NCI-H446 treated with DMSO at 0.1 percent for 48 hours (cell line): ENCODE data around the gene B4GALNT3.

ENCODE experiments used
- DNase-seq: peaks from one replicate; lab custom pipeline; 2025; lab: John Stamatoyannopoulos, UW

The B4GALNT3 gene

DNA sequence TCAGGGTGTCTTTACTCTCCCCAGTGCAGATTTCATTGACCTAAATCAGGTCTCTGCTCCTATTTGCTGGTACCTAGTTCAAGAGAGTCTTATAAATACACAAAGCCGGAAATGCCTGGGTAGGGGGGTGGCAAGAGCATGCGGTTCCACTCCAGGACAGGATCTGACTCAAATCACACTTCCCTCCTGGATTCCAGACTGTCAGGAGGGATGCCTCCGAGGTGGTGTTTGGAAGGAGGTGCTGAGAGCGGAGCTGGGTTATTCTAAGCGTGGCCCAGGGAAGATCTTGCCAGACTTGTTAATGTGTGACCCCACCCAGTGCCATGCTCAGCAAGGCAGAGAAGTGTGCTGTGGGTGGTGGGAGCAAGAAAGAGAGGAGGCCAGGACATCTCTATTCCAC, 49.8 kb downstream of the B4GALNT3 start:
- DNase-seq = no peak

DNA sequence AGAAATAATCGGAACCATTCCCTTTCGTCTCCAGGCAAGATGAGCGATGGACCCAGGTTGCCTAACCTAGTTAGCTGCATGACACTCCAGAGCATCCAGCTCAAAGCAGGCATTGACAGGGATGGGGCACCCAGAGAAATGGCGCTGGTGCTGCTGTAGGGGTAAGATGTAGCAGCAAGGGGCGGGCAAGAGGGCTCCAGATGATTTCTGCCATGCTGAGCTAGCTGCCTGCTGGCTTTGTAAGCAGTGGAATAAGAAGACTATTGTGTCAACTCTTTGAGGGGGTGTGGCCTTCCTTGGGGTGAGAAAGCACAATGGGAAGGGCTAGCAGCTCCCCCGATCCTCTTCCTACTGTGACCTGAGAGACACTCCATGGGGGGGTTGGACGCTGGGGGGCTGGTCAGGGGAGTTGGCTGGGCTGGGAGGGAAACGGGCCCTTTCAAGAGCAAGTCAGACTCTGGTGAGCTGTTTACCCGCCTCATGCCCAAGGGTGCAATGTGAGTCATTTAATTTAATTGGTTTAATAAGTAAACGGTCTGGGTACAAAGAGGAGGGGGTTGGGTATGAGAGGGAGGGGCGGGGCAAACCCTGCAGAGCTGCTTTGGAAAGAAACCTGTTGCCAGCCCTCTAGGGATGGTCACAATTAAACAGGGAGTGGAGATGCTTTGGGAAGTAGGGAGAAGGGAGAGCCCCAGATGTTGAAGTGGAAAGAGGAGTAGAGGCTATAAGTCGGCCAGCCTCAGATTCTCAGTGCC, 50.5 kb downstream of the B4GALNT3 start:
- no peak for DNase-seq

DNA sequence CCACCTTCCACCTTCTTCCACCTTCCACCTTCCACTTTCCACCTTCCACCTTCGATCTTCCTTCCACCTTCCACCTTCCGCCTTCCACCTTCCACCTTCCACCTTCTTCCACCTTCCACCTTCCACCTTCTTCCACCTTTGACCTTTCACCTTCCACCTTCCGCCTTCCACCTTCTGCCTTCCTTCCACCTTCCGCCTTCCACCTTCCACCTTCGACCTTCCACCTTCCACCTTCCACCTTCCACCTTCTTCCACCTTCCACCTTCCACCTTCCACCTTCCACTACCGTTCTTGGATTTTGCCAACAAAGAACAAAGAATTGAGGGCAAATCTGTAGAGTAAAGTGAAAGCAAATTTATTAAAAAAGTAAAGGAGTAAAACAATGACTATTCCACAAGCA, 53.2 kb downstream of the B4GALNT3 start:
- DNase-seq = no peak

DNA sequence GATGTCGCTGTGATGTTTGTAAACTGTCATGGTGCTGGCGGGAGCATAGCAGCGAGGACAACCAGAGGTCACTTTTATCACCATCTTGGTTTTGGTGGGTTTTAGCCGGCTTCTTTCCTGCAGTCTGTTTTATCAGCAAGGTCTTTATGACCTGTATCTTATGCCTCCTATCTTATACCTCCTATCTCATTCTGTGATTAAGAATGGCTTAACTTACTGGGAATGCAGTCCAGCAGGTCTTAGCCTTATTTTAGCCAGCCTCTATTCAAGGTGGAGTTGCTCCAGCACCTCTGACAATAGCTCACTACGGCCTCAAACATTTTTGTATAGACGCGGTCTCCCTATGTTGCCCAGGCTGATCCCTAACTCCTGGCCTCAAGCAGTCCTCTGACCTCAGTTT, 53.7 kb downstream of the B4GALNT3 start:
- no peak for DNase-seq

DNA sequence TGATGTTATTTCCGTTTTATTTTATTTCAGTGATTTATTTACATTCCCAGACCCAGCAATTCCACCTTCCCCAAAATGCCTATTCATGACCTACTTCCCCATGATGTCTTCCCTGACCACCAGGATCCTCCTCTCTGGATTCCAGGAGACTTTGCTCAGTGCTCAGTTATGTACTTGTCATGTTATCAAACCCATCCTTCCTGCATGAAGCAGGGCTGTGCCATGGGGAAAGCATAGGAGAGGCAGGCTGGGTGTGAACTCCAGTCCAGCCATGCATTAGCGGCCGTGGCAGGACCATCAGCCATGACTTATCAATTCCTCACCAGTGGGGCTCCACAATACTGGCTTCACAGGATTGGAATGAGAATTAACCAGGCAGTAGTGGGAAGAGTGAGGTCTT, 57.8 kb downstream of the B4GALNT3 start:
- no peak for DNase-seq

- no peak for DNase-seq
These were observed 60.4 kb downstream of the B4GALNT3 start for GRCh38 chr12:520119-520518.

- DNase-seq = no peak
These were observed 63.1 kb downstream of the B4GALNT3 start for GRCh38 chr12:522692-523378.

- no peak for DNase-seq
These were observed 64.6 kb downstream of the B4GALNT3 start for GRCh38 chr12:524167-524951.

GRCh38 chr12:526089-526488, 66.3 kb downstream of the B4GALNT3 start:
- no peak for DNase-seq

DNA sequence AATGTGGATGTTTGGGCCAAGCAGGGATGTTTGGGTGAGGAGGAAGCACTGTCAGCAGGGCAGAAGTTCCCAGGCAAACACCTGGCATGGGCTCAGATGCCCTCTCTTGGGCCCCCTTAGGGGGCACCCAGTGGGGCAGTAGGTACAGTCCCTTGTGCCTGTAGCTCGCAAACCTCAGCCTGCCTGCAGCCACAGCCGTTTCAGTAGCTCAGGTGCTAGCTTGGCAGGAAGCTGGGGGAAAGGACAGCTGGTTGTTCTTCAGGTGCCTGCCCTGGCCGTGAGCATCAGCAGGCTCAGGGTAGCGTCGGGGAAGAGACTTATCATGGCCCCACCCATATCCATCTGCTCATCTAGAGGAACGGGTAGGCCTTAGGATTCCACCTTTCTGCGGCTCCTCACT, 67.5 kb downstream of the B4GALNT3 start:
- DNase-seq = no peak

- no peak for DNase-seq
These were observed 68.0 kb downstream of the B4GALNT3 start for GRCh38 chr12:527729-528128.

GRCh38 chr12:530308-530707, 70.6 kb downstream of the B4GALNT3 start:
- DNase-seq = peak; percentile 26

DNA sequence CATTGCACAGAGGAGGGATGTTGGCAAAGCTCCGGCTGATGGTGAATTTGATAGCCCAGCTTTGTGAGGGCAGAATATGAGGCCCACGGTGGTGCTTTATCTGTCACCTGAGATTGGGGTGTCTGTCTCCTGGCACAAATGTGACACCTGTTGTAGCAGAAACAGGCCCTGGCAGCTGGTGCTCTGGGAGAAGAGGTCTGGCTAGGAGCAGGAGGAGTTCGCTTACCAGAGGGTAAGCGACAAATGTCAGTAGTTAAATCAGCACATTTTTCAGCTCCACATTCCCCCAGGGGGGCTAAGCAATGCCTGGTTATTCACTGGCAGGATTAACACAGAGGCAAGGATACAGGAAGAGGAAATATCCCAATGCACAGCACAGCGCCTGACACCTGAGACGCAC, 71.1 kb downstream of the B4GALNT3 start:
- no peak for DNase-seq

DNA sequence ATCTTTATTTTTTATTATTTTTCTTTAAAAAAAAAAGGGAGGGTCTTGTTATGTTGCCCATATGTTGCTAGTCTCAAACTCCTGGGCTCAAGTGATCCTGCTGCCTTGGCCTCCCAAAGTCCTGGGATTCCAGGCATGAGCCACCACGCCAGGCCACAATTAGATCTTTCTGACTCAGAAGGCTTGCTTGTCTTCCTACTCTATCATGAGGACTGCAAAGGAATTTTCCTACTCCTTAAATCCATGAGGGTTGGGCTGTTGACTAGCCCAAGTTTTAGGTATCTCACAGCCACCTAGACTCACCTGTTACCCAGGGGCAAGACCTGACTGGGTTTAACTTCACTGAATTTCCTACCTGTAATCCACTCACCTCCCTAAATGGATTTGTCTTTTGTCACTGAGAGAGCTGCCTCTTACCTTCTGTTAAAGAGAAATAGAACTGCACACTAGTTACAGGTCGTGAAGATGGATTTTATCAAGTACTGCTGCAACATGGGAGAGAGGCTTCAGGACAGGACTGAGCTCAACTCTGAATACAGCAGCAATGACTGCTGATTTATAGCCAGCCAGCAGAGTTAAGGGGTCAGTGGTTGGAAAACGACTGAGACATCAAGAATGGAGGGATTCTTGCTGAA, 72.3 kb downstream of the B4GALNT3 start:
- no peak for DNase-seq

- no peak for DNase-seq
These were observed 73.3 kb downstream of the B4GALNT3 start for GRCh38 chr12:532908-533565.

DNA sequence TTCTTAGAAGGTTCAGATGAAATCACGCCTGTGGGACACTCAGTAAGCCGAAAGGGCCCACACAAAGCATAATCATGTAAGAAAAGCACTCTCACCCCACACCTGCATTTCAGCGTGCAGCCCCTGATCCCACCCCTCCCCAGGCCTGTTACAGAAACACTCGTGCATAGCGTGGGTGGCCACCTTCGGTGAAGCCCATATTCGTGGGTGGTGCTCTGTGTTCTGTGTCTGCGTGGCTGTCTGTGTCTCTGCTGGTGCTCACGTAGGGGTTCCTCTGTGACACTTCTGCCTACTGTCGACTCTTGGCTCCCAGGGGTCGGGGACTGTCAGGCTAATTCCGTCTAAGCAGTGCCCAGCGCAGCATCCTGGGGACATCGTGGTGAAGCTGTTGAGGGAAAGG, 74.0 kb downstream of the B4GALNT3 start:
- no peak for DNase-seq

DNA sequence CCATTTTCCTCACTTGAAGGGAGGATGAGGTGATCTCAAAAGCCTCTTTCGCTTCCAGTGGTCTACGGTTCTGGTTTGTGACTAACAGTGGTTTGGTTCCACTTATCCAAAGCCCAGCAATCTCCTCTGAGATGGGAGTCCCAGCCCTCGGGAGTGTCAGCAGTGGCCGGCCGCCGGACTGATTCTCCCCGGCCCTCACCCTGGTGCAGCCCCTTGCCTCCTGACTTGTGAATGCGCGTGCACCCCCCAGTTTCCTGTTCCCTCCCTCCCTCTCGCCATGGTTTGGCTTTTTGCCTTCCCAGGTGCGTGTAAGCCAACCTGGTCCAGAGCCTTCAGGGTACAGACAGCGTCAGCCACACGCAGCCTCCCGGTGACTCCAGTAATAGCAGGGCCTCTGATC, 74.5 kb downstream of the B4GALNT3 start:
- no peak for DNase-seq

GRCh38 chr12:535396-535795, 75.7 kb downstream of the B4GALNT3 start:
- DNase-seq = no peak

- no peak for DNase-seq
These were observed 77.1 kb downstream of the B4GALNT3 start for GRCh38 chr12:536751-537245.

DNA sequence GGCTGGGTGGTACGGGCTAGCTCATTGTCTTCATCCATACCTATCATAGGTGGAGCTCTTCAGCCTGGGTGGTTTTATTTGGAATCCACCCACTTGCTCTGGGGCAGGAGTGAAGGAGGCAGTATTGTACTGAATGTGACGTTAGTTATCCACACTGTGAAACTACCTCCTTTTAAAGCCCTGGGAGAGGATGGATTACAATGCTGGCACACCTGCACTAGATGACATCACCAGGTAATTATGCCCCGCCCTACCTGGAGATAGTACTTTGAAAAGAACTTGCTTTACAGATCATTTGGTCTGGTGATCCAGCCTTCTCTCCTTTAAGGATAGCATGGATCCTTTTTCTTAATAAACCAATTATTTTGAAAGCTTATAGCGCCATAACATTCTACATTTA, 78.0 kb downstream of the B4GALNT3 start:
- no peak for DNase-seq

DNA sequence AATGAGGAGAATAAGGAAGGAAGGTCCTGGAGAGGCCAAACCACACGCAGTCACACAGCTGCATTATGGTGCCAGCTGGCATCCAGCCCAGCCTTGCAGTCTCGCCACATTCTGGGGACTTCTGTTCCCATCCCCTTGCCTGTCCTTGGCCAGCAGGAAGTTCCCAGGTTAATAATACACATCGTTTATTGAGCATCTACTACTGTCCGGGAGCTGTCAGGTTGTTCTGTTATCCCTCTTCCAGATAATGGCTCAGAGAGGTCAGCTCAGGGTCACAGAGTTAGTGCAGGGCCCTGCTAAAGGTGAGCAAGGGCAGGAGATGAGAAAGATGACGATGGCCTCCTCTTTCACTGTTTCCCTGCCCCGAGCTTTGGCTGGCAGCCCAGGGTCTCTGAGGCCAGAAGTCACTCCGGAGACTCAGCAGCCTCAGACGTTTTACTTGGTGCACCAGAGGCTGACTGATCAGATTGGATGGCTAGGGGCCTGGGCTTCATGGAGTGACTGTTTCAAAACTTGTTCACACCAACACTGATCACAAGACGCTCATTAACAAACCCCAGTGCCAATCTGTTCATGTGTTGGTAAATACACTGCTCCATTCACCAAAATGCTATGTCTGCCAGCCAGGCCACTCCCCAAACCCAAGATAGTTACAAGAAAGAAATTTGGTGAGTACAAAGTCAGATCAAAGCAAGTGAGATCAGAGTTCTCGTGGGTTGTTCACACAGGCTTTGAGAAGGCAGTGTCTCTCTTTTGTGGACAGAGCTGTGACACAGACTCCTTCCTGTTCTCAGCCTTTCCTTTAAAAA, 79.2 kb downstream of the B4GALNT3 start:
- DNase-seq = peak; percentile 30
